Right lobe of liver (tissue), 6 donors: ENCODE data around the gene MAPK14. TPM values are rescaled to one million over a fixed set of nuclear protein-coding genes. Genes with fewer than 3 reads are reported as not detected.

Experiments used
- ATAC-seq, 4 donors: fragments of 200-7000 bp; cut with Tn5 transposase; one replicate each; pipeline ENCODE4 v1.9.1; 2020; ENCODE audit warnings: mild to moderate bottlenecking in 4 of 4, moderate library complexity in 4 of 4
- DNase-seq, 3 donors: peaks; one replicate each; pipeline ENCODE4 v3.0.0-alpha.2; 2020
- H3K27ac ChIP-seq, 3 donors: fragments of 200-600 bp; one replicate each; pipeline ENCODE4 v1.8.0; 2022
- H3K27me3 ChIP-seq, 2 donors: fragments of 200-600 bp; one replicate each; pipeline ENCODE4 v1.8.0; 2022
- H3K36me3 ChIP-seq, 4 donors: fragments of 200-600 bp; sonication (generic) in 1 of 4; one replicate each; pipeline versions ENCODE4 v1.5.1 to v1.8.0; 2017 to 2022; ENCODE audit warnings: control low read depth in 1 of 4
- H3K4me1 ChIP-seq, 4 donors: fragments of 200-600 bp; sonication (generic) in 1 of 4; one replicate each; pipeline versions ENCODE4 v1.5.1 to v1.8.0; 2017 to 2022; ENCODE audit warnings: control low read depth in 1 of 4
- H3K4me3 ChIP-seq, 3 donors: fragments of 200-600 bp; one replicate each; pipeline ENCODE4 v1.8.0; 2022
- H3K9me3 ChIP-seq, 4 donors: fragments of 200-600 bp; sonication (generic) in 1 of 4; one replicate each; pipeline versions ENCODE4 v1.5.1 to v1.8.0; 2017 to 2022; ENCODE audit warnings: control low read depth in 1 of 4
- CTCF ChIP-seq, 4 donors: fragments of 200-600 bp in 3 of 4; fragments of 450-650 bp in 1 of 4; IDR thresholded peaks; one replicate each; pipeline versions ENCODE4 v1.5.1 to v1.8.0; 2016 to 2022; ENCODE audit warnings: antibody characterized with exemption in 4 of 4, mild to moderate bottlenecking in 2 of 4
- POLR2A ChIP-seq: fragments of 450-650 bp; IDR thresholded peaks from one replicate; pipeline ENCODE4 v1.6.1; 2017; ENCODE audit warnings: antibody characterized with exemption, mild to moderate bottlenecking
- WGBS: methylation state at CpG from one replicate; pipeline ENCODE4 v1.1.6; 2018; ENCODE audit warnings: low coverage, low lambda C conversion rate; ENCODE audit not compliant: insufficient coverage; ENCODE audit errors: missing lambda C conversion rate; 5-methylcytosine and 5-hydroxymethylcytosine counted together
- intact Hi-C, 2 donors: fragments of 100-400 bp; cut with DNase I; formaldehyde crosslinking; loops; one replicate each; pipeline versions ENCODE4 v1.11.2 to v1.14.1; 2022
- total RNA-seq, 6 experiments: library from RNA; depleted of rRNA in 2 of 6; stranded (reverse); fragments of >200 nt in 2 of 6; fragmentation: NEBNext Ultra II Directional in 3 of 6; extraction: Animal tissue kit (Norgen Biotek cat#: 25700) in 3 of 6; gene quantifications; one replicate each; pipeline versions ENCODE4 v1.1.0 to v1.2.4, GENCODE V29; 2016 to 2023
- donor health status: DM: no; HTN: yes; CAD: no.
- donor health status: DM: no; HTN: no; CAD: no.
- donor health status: DM: no; HTN: no; CAD: no.
- donor health status: DM: no; HTN: yes; CAD: no.
- donor health status: DM: no; HTN: yes; CAD: no.

MAPK14 gene
- total RNA-seq, 6 experiments from 2014 or later: 37.9 to 53.3 (median 45.3) TPM

- DNase-seq: no peak
- H3K4me3 ChIP-seq: no peak overlapping the region
These were observed 104.8 kb downstream of the MAPK14 start for GRCh38 chr6:36132246-36132895.

GRCh38 chr6:36133148-36133547 is 105.5 kb downstream of the MAPK14 start:
- peaks cover 0 to 14% (median 0%) of the 10 kb centered on the region in 4 donors for H3K4me1 ChIP-seq
- no peaks in the 10 kb centered on the region for H3K36me3 ChIP-seq
- H3K4me3 ChIP-seq: no peak overlapping the region
- no peaks in the 10 kb centered on the region for H3K9me3 ChIP-seq
- 84% methylated on average over 4 of the region's 4 CpGs for WGBS
- ATAC-seq: no peak
- H3K27me3 ChIP-seq: no peaks in the 10 kb centered on the region
- no peak overlapping the region for H3K27ac ChIP-seq
- TF ChIP-seq POLR2A: no peak
- TF ChIP-seq CTCF (IDR thresholded peaks at IDR 0.05): no peak
- DNase-seq: no peak
- intact Hi-C loops: loop anchor here in 1 of 2 donors (10.0 kb wide), 1 partner anchor 222 kb away; no protein-coding TSS in a partner anchor

More at GRCh38 chr6:36132246-36132895, 104.8 kb downstream of the MAPK14 start:
- no peak for TF ChIP-seq POLR2A
- TF ChIP-seq CTCF (IDR thresholded peaks at IDR 0.05): no peak
- WGBS: 100% methylated on average over 2 of the region's 5 CpGs
- no peaks in the 10 kb centered on the region for H3K36me3 ChIP-seq
- no peaks in the 10 kb centered on the region for H3K27me3 ChIP-seq
- H3K9me3 ChIP-seq: no peaks in the 10 kb centered on the region
- ATAC-seq: no peak
- H3K4me1 ChIP-seq: peaks cover 0 to 14% (median 0%) of the 10 kb centered on the region in 4 donors
- H3K27ac ChIP-seq: no peak overlapping the region
- intact Hi-C loops: loop anchor here in 1 of 2 donors (10.0 kb wide), 1 partner anchor 222 kb away; no protein-coding TSS in a partner anchor

- Histone ChIP-seq H3K27ac (no peak overlapping the region), H3K4me1 (peaks cover 0 to 14% (median 0%) of the 10 kb centered on the region in 4 donors), H3K4me3 (no peak overlapping the region), H3K36me3 (peaks cover 0 to 2% (median 0%) of the 10 kb centered on the region in 4 donors), H3K9me3 (no peaks in the 10 kb centered on the region), H3K27me3 (no peaks in the 10 kb centered on the region)
- whole genome bisulfite sequencing: 81% methylated on average over 4 of the region's 4 CpGs
- no peak for ATAC-seq
- DNase-seq: no peak
- TF ChIP-seq CTCF (IDR thresholded peaks at IDR 0.05): no peak
- no peak for TF ChIP-seq POLR2A
- intact Hi-C loops: loop anchor here in 1 of 2 donors (10.0 kb wide), 1 partner anchor 221 kb away; no protein-coding TSS in a partner anchor
These were observed 106.3 kb downstream of the MAPK14 start for GRCh38 chr6:36133912-36134311.

- Histone ChIP-seq H3K36me3 (peaks cover 0 to 4% (median 0%) of the 10 kb centered on the region in 4 donors), H3K27me3 (no peaks in the 10 kb centered on the region), H3K4me3 (no peak overlapping the region), H3K4me1 (peaks cover 0 to 14% (median 0%) of the 10 kb centered on the region in 4 donors), H3K27ac (no peak overlapping the region), H3K9me3 (no peaks in the 10 kb centered on the region)
- WGBS: 86% methylated on average over 5 of the region's 13 CpGs
- ATAC-seq (no peak), DNase-seq (no peak)
- intact Hi-C loops: loop anchor here in 1 of 2 donors (10.0 kb wide), 1 partner anchor 220 kb away; no protein-coding TSS in a partner anchor
- TF ChIP-seq CTCF (IDR thresholded peaks at IDR 0.05): no peak
- no peak for TF ChIP-seq POLR2A
These were observed 107.6 kb downstream of the MAPK14 start for GRCh38 chr6:36135053-36135731.
